ENCODE data around the gene SHMT2.

SHMT2 gene

DNA sequence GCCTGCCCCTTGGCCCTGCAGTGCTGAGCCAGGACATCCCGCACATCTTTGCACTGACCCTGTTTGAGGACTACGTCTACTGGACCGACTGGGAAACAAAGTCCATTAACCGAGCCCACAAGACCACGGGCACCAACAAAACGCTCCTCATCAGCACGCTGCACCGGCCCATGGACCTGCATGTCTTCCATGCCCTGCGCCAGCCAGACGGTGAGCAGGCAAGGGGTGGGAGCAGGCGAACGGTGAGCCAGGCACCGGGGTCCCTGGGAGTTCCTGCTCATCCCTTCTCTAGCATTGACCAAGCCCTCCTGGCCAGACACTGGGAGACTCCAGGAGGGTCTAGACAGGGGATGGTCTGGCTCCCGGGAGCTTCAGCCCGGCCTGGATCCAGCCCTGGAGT, 30.3 kb upstream of the SHMT2 start:
- DNase-seq = no peak

DNA sequence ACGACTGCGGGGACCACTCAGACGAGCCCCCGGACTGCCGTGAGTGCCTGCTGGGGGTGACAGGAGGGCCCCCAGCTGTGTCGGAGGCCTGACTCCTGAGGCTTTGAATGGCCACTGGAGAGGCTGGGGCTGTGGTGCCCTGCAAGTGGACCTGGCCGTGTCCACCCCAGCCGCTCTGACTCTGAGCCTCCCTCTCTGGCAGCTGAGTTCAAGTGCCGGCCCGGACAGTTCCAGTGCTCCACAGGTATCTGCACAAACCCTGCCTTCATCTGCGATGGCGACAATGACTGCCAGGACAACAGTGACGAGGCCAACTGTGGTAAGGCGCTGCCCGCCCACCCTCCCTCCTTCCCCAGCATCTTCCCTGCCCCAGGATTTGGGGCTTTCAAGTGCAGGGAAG, 29.0 kb upstream of the SHMT2 start:
- DNase-seq = no peak

DNA sequence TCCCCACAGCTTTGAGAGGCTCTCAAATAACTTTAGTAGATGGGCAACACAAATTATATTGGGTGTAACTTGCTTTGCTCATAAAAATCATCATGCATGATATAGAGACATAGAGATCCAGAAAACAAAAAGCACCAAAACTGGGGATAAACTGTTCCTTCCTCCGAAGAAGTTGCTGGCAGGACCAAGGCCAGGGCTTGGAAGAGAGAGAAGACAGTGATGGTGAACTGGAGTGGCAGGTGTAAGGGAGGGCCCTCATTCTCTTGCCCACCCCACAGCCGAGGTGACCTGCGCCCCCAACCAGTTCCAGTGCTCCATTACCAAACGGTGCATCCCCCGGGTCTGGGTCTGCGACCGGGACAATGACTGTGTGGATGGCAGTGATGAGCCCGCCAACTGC, 28.3 kb upstream of the SHMT2 start:
- no peak for DNase-seq

DNA sequence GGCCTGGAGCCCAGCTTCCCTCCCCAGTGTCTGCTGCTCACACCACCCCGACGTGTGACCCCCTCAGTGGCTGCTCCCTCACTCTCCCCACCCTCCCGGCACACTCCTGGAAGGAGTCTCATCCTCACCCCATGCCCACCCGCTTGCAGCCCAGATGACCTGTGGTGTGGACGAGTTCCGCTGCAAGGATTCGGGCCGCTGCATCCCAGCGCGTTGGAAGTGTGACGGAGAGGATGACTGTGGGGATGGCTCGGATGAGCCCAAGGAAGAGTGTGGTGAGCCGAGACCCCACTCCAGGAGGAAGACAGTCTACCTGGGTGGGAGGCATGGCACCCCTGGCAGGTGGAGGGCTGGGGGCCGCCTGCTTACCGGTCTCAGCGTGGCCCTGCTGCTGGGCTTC, 27.9 kb upstream of the SHMT2 start:
- no peak for DNase-seq

DNA sequence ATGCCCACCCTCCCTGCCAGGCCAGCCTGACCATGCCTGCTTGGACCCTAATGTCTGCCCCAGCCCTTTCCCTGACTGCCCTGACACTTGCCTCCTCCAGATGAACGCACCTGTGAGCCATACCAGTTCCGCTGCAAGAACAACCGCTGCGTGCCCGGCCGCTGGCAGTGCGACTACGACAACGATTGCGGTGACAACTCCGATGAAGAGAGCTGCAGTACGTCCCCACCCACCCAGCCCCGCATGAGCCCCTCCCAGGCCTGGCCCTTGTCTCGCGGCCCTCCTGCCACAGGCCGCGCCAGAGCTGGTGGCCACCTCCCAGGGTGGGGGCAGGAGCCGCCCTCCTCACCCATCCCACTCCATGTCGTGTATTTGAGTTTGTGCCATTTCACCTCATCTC, 27.2 kb upstream of the SHMT2 start:
- DNase-seq = no peak

DNA sequence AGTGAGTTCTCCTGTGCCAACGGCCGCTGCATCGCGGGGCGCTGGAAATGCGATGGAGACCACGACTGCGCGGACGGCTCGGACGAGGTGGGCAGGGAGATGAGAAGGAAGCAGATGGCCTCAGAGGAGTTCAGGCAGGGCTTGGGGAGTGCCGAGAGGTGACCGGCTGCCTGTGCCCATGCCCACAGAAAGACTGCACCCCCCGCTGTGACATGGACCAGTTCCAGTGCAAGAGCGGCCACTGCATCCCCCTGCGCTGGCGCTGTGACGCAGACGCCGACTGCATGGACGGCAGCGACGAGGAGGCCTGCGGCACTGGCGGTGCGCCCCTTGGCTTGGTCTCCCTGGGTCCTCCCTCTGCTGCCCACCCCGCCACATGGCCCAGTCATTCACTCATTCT, 26.3 kb upstream of the SHMT2 start:
- DNase-seq = no peak

DNA sequence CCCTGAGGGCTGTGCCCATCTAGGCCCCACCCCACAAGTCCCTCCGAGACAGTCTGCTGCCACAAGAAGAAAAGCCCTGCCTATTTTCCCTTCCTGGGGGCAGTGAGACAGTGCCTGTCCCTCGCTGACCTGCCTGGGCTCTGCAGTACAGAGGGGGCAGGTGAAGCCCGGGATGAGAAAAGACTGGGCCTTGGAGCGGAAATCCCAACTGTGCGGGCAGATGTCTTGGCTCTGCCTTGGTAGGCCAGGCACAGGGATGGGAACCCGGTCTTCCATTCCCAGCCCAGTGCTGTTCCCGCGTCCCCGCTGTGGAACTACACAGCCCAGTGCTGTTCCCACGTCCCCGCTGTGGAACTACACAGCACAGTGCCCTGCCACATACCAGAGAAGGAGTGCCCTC, 25.7 kb upstream of the SHMT2 start:
- DNase-seq = no peak

DNA sequence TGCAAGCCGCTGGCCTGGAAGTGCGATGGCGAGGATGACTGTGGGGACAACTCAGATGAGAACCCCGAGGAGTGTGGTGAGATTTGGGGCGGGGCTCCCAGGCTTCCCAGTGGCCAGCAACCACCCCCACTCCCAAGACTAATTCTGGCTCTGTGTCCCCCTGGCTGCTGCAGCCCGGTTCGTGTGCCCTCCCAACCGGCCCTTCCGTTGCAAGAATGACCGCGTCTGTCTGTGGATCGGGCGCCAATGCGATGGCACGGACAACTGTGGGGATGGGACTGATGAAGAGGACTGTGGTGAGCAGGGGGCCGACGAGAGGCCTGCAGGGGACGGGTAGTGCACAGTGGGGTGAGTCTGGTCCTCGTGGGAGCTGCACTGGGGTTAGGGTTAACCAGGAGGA, 25.1 kb upstream of the SHMT2 start:
- no peak for DNase-seq

DNA sequence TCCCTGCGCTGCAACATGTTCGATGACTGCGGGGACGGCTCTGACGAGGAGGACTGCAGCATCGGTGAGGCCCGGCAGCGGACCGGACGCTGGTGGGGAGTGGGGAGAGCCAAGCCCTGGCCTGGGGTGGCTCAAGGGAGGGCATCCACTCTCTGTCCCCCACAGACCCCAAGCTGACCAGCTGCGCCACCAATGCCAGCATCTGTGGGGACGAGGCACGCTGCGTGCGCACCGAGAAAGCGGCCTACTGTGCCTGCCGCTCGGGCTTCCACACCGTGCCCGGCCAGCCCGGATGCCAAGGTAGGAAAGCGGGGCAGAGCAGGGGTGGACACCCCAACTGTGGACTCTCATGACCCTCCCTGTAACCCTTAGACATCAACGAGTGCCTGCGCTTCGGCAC, 24.3 kb upstream of the SHMT2 start:
- DNase-seq = no peak

DNA sequence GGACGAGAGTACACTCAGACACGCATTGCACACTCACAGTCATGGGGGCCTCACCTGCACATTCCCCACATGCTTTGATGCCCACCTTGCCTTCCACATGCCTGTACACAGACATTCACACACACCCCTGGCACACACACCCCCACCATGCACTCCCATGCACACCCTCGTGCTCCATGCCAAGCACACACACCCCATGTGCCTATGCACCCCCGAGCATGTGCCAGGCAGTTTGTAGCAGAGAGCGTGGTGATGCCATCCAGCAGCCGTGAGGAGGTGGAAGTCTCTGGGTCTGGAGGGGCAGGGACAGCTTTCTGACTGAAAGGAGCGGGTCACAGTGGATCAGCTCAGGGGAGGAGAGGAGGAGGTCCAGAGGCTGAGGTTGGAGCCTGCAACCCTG, 23.6 kb upstream of the SHMT2 start:
- DNase-seq = no peak

DNA sequence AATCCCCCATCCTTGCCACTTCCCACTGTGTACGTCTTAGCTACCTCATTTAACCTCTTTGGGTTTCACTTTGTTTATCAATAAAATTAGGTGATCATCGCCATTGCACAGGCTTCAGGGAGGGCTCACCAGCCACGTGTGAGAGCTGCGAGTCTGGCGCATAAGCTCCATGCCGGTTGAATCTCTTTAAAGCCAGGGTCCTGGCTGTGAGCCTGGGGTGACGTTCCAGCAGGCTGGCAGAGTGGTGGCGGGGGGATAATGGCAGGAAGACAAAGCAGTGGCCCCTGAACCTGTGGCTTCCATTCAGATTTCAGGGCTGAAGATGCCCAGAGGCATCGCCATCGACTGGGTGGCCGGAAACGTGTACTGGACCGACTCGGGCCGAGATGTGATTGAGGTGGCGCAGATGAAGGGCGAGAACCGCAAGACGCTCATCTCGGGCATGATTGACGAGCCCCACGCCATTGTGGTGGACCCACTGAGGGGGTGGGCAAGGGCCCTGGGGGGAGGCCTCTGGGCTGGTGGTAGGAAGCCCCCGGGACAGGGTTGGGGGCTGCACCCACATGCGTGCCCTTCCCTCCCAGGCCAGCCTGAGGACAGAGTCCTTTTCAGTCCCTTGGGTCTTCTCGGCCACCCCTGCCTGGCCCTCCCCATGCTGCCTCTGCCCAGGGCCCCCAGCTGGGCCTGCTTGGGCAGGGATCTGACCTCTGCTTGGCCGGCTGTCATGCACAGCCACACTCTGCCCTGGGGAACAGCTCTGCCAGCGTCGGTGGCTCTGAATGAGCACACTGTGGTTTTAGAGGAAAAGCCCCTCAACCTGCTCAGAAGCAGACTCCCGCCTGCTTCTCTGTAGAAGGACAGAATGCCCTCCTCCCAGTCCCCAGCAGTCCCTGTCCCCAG, 21.5 kb upstream of the SHMT2 start:
- no peak for DNase-seq

DNA sequence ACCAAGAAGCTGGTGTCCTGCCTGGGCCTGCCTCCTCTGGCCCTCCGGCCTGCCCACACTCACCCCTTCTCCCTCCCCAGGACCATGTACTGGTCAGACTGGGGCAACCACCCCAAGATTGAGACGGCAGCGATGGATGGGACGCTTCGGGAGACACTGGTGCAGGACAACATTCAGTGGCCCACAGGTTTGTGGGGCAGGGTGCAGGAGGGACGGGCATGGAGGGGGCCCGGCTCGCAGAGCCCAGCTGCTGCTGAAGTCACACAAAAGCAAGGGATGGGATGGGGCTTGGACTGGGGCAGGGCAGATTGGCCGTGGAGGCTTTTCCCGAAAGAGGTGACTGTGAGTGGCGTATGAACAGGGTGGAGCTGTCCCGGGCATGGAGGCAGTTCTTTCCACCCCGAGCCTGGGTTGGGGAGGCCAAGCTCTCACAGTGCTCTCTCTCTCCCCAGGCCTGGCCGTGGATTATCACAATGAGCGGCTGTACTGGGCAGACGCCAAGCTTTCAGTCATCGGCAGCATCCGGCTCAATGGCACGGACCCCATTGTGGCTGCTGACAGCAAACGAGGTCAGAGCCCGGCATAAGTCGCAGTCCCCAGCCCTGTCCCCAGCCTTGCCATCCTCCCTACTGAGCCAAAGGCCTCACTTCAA, 20.8 kb upstream of the SHMT2 start:
- DNase-seq = no peak

DNA sequence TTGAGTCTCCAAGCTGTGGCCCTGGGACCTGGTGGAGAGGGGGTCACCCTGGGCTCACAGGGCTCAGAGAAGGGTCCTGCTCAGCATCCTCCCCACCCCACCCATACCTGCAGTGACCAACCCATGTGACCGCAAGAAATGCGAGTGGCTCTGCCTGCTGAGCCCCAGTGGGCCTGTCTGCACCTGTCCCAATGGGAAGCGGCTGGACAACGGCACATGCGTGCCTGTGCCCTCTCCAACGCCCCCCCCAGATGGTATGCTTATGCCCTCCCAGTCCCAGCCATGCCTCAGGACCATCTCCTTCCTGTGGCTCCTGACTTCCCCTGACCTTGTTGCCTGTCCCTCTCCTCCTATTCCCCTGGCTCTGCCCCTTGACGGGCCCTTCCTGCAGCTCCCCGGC, 19.6 kb upstream of the SHMT2 start:
- DNase-seq = no peak

DNA sequence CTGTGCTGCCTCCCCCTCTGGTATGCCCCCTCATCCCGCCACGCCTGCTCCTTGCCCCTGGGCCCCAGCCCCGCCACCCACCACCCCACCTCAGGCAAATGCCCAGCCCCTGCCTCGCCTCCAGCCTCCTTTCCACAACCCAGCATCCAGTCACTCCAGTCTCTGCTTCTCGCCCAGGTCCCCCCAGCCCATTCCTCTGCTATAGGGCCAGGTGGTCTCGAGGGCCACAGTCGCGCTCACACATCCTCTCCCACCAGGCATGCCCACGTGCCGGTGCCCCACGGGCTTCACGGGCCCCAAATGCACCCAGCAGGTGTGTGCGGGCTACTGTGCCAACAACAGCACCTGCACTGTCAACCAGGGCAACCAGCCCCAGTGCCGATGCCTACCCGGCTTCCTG, 19.1 kb upstream of the SHMT2 start:
- DNase-seq = no peak

DNA sequence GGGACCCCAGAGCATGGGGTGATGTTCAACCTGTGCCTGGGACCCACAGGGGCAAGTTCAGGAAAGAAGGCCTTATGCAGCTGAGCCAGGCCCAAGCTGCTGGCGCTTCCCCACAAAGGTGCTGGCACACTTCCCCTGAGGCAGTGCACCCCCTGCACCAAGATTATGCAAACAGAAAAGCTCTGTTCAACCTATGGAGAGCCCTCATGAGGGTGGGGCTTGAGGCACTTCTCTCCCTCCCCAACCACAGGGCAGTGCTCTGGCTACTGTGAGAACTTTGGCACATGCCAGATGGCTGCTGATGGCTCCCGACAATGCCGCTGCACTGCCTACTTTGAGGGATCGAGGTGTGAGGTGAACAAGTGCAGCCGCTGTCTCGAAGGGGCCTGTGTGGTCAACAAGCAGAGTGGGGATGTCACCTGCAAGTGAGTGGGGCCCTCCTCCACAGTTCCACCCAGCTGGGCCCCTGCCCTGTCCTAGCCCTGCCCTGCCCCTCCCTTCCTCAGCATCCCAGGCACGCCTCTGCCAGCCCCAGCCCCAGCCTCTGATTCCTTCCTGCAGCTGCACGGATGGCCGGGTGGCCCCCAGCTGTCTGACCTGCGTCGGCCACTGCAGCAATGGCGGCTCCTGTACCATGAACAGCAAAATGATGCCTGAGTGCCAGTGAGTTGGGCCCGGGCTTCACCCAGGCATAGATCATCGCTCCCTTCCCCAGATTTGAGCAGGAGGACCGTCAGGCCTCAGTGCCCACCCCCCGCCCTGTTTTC, 18.4 kb upstream of the SHMT2 start:
- DNase-seq = no peak

DNA sequence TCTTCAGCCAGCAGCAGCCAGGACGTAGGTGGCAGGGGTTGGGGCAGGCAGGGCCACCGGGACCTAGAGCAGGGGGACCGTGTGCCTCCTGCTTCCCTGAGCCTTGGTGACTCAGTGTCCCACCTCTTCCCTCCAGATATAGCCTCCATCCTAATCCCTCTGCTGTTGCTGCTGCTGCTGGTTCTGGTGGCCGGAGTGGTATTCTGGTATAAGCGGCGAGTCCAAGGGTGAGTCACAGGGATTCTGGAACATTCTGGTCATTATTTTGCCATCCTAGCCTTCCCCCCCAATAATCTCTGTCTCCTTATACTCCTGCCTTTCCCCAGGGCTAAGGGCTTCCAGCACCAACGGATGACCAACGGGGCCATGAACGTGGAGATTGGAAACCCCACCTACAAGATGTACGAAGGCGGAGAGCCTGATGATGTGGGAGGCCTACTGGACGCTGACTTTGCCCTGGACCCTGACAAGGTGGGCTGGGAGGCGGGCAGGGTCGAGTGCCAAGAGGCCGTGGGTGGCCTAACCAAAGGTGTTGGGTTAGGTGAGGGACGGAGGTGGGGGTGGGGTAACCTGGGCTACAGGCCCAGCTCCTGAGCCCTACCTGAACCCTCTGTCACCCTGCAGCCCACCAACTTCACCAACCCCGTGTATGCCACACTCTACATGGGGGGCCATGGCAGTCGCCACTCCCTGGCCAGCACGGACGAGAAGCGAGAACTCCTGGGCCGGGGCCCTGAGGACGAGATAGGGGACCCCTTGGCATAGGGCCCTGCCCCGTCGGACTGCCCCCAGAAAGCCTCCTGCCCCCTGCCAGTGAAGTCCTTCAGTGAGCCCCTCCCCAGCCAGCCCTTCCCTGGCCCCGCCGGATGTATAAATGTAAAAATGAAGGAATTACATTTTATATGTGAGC, 17.5 kb upstream of the SHMT2 start:
- DNase-seq = no peak

DNA sequence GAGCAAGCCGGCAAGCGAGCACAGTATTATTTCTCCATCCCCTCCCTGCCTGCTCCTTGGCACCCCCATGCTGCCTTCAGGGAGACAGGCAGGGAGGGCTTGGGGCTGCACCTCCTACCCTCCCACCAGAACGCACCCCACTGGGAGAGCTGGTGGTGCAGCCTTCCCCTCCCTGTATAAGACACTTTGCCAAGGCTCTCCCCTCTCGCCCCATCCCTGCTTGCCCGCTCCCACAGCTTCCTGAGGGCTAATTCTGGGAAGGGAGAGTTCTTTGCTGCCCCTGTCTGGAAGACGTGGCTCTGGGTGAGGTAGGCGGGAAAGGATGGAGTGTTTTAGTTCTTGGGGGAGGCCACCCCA, 16.8 kb upstream of the SHMT2 start:
- DNase-seq = no peak

DNA sequence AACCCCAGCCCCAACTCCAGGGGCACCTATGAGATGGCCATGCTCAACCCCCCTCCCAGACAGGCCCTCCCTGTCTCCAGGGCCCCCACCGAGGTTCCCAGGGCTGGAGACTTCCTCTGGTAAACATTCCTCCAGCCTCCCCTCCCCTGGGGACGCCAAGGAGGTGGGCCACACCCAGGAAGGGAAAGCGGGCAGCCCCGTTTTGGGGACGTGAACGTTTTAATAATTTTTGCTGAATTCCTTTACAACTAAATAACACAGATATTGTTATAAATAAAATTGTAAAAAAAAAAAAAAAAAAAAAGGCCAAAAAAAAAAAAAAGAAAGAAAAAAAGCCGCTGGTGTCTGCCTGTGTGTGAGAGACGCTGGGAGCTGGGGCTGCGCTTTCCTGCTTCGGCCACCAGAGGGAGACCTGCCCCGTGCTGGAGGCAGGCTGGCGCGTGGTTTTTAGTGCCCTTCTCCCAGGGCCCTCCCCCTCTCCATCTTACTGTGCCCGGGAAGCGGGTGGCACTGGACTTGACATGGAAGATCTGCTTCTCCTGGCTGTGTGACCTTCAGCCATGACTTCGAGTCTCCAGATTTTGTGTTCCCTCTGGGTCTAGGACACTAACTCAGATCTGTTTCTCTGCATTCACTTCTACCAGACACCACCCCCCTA, 16.3 kb upstream of the SHMT2 start:
- DNase-seq = peak; percentile 91

DNA sequence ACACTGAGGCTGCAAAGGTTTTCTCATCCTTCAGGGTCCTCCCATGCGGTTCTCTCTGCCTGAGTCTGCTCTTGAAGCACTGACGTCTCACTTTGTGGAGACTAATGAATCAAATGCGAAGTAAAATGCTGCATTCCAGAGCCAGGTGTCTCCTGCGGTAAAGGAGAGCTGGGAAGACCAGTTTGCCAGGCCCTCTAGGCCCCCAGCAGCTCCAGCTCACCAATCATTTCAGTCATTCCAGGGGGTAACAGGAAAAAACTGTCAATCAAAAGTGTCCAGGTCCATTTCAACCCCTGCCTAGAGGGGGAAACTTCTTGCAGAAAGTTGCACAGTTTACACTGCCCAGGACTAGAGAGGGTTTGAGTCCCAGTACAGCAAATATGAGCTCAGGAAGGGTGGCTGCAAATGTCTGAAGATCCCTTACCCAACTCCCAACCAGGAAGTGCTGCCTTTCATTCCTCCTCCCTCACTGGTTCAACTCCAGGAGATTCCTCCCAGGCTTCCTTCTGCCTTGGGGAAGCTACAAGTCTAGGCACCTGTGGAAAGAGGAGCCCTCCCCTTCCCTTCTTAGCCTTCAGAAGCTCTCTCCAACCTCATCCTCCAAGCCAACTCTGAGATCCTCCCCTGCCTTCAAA, 15.6 kb upstream of the SHMT2 start:
- no peak for DNase-seq

DNA sequence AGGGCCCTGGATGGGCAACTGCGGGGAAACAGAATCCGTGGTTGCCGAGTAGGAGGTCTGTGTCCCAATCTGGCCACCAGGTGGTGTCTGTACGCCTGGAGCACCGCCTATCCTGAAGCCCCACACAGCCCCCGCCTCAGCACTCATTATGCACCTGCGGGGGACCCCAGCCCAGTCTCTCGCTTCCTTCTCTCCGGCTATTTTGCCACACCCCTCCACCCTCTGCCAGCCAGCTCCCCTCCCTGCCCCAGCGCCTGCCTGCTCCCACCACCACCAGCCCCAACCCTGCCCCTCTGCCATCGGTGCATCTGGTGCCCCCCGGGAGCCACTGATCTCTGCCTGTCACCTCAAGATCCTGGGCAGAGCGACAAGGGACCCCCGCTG, 15.1 kb upstream of the SHMT2 start:
- peak; percentile 83 for DNase-seq

DNA sequence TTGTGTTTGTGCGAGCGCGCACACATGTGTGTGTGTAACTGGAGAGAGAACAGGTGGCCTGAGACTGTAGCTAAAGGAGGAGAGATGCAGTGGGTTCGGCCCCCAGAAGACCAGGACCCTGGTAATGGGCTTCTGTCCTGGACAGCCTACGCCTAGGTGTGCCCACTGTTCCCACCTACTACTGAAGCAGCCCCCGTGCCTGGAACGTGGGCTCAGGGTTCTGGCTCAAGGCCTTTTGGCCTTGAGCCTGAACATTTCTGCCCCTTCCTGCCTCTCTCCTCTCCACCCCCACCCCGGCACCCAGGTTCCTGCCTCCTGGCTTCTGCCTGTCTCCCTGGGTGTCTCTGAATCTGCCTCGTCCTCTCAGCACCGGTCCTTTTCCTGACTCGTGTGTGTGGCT, 14.4 kb upstream of the SHMT2 start:
- no peak for DNase-seq

DNA sequence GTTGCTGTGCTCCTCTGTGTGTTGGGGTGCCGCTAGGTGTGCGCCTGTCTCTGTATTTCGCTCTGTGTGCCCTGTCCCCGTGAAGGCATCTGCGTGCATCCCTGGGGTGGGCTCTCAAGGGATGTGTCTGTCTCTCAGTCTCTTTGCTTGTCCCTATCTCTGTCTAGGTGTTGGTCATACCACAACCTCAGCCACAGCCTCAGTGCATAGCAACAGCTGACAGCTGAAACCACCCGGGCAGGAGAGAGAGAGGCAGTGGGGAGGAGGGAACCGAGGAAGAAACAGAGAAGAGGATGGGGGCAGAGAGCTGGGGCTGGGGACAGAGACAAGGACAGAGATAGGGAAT, 13.9 kb upstream of the SHMT2 start:
- no peak for DNase-seq
